ENCODE measurements around the gene SCO2. TPM values are rescaled to one million over a fixed set of nuclear protein-coding genes. Genes with fewer than 3 reads are reported as not detected.

Gene SCO2
- total RNA-seq, 1 donor = 5.1 TPM

GRCh38 chr22:50550395-50550794 lies 25.0 kb upstream of the SCO2 start:
- no peaks in the 10 kb centered on the region for H4K20me1 ChIP-seq (ENCODE audit: insufficient read depth, low read length)
- no peak overlapping the region for H2AFZ ChIP-seq (ENCODE audit: low read length)
- H3K4me1 ChIP-seq (ENCODE audit: insufficient read depth, low read length) = no peaks in the 10 kb centered on the region
- no peak overlapping the region for H3K27ac ChIP-seq (ENCODE audit: low read depth, low read length)
- H3K36me3 ChIP-seq (ENCODE audit: insufficient read depth, low read length) = no peaks in the 10 kb centered on the region
- no peak for TF ChIP-seq CTCF (IDR thresholded peaks at IDR 0.05; ENCODE audit: extremely low read depth, low read depth, low read length)
- H3K79me2 ChIP-seq (ENCODE audit: insufficient read depth, low read length) = no peaks in the 10 kb centered on the region
- DNase-seq (ENCODE audit: insufficient read length, low spot score, missing footprints) = peak; percentile 66
- H3K27me3 ChIP-seq (ENCODE audit: insufficient read depth, low read length) = peaks cover 46% of the 10 kb centered on the region
- H3K9me3 ChIP-seq (ENCODE audit: low read depth, low read length) = no peaks in the 10 kb centered on the region
- no peak overlapping the region for H3K4me3 ChIP-seq (ENCODE audit: insufficient read depth, low read length)
- H3K4me2 ChIP-seq (ENCODE audit: insufficient read depth, low read length) = no peak overlapping the region

GRCh38 chr22:50548921-50549790 lies 23.8 kb upstream of the SCO2 start:
- Histone ChIP-seq H3K27me3 (ENCODE audit: insufficient read depth, low read length) (peaks cover 53% of the 10 kb centered on the region), H3K9me3 (ENCODE audit: low read depth, low read length) (no peaks in the 10 kb centered on the region), H3K36me3 (ENCODE audit: insufficient read depth, low read length) (no peaks in the 10 kb centered on the region), H3K4me2 (ENCODE audit: insufficient read depth, low read length) (no peak overlapping the region), H3K4me1 (ENCODE audit: insufficient read depth, low read length) (no peaks in the 10 kb centered on the region), H3K4me3 (ENCODE audit: insufficient read depth, low read length) (no peak overlapping the region), H3K27ac (ENCODE audit: low read depth, low read length) (no peak overlapping the region), H2AFZ (ENCODE audit: low read length) (no peak overlapping the region), H4K20me1 (ENCODE audit: insufficient read depth, low read length) (no peaks in the 10 kb centered on the region), H3K79me2 (ENCODE audit: insufficient read depth, low read length) (no peaks in the 10 kb centered on the region)
- DNase-seq (ENCODE audit: insufficient read length, low spot score, missing footprints) = peak; percentile 86
- TF ChIP-seq CTCF (IDR thresholded peaks at IDR 0.05; ENCODE audit: extremely low read depth, low read depth, low read length) = no peak

- no peaks in the 10 kb centered on the region for H3K79me2 ChIP-seq (ENCODE audit: insufficient read depth, low read length)
- no peaks in the 10 kb centered on the region for H3K9me3 ChIP-seq (ENCODE audit: low read depth, low read length)
- no peaks in the 10 kb centered on the region for H3K36me3 ChIP-seq (ENCODE audit: insufficient read depth, low read length)
- no peaks in the 10 kb centered on the region for H4K20me1 ChIP-seq (ENCODE audit: insufficient read depth, low read length)
- H3K4me3 ChIP-seq (ENCODE audit: insufficient read depth, low read length) = no peak overlapping the region
- TF ChIP-seq CTCF (IDR thresholded peaks at IDR 0.05; ENCODE audit: extremely low read depth, low read depth, low read length) = no peak
- DNase-seq (ENCODE audit: insufficient read length, low spot score, missing footprints) = peak; percentile 91
- no peaks in the 10 kb centered on the region for H3K4me1 ChIP-seq (ENCODE audit: insufficient read depth, low read length)
- H3K27me3 ChIP-seq (ENCODE audit: insufficient read depth, low read length) = peaks cover 53% of the 10 kb centered on the region
- no peak overlapping the region for H2AFZ ChIP-seq (ENCODE audit: low read length)
- H3K27ac ChIP-seq (ENCODE audit: low read depth, low read length) = no peak overlapping the region
- H3K4me2 ChIP-seq (ENCODE audit: insufficient read depth, low read length) = no peak overlapping the region
Observed at GRCh38 chr22:50548040-50548920, 22.9 kb upstream of the SCO2 start.

Data from osteoblast (primary cell).